ENCODE results near the gene JAG2.

The JAG2 gene

DNA sequence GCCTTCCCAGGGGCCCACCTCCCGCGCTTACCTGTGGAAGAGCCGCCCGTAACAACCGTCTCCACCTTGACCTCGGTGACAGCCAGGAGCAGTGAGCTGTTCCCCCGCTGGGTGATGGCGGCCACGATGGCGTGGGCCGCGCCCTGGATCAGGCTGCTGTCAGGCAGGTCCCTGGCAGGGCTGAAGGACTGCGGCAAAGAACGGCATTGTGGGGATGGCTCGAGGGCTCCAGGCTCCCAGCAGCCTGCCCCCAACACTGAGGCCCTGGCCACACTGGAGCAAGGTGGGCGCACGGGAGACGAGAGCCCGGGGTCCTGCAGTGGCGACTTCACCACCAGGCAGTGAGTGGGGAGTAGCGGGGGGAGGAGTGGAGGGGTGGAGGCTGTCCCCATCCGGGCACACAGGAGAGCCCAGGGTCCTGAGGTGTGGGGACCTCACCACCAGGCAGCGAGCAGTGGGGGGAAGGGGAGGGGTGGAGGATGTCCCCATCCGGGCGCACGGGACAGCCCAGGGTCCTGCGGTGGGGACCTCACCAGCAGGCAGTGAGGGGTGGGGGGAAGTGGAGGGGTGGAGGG lies 25.0 kb downstream of the JAG2 start:
- no peak for FAIRE-seq
- DNase-seq (ENCODE audit: extremely low spot score, insufficient read length, low read depth) = no peak

DNA sequence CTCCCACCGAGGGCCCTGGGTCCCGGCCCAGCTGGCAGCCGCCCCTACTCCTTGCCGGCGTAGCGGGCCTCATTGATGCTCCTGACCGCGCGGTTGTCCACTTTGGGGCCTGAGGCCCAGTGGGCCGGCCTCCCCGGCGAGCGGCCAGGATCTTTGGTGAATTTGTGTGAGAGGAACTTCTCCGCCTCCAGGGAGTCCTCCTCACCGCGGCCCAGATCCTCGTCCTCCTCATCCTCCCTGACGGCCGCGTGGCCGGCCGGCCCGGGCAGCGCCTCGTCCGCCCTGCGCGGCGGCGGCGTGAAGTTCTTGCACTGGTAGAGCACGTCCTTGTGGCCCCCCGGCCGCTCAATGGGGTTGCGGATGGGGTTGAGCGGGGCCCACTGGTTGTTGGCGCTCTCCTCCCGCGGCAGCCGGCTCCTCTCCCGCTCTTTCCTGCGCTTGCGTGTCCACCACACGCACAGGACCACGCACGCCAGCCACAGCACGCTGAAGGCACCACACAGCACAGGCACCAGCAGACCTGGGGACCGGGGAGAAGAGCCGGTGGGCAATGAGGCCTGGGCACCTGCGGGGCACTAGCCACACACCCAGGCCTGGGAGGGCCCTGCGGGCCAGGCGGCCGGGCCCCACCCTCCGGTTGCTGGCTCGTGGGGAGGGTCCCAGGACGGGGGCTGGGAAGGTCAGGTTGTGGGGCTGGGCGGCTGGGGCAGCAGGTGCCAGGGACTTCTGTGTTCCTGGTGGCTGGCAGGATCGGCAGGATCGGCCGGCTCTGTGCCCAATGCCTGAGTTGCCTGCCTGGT lies 25.7 kb downstream of the JAG2 start:
- FAIRE-seq (no peak), DNase-seq (ENCODE audit: extremely low spot score, insufficient read length, low read depth) (no peak)

DNA sequence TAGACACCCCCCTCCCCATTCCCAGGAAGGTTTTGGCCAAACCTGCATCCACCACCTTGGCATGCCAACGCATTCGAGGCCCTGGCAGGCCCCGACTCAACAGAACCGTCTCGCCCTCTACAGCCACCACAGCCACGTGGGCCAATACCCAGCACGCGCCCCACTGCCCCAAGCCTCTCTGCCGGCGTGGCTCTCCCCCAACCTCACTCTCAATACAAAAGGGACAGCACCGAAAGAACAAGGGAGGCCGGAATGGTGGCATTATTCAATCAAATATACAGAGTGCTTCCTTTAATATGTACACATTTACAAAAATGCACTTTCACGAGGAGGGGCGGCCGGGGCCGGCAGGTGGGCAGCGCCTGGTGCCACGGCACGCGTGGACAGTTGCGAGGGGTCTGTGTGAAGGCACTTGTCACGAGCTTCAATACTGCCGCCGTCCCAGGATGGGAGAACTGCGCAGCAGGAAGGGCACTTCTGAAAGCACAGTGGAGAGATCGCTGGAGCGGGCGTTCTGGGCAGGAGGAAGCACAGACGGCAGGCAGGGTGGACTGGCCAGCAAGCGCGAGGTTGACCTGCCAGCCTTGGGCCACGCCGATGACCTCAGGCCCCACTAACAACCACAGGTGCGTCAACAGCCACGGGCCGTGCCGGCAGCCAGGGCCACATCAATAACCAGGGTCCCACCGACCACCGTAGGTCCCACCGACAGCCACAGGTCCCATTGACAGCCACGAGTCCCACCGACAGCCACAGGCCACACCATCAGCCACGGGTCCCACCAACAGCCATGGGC lies 26.9 kb downstream of the JAG2 start:
- DNase-seq (ENCODE audit: extremely low spot score, insufficient read length, low read depth) (no peak), FAIRE-seq (no peak)

DNA sequence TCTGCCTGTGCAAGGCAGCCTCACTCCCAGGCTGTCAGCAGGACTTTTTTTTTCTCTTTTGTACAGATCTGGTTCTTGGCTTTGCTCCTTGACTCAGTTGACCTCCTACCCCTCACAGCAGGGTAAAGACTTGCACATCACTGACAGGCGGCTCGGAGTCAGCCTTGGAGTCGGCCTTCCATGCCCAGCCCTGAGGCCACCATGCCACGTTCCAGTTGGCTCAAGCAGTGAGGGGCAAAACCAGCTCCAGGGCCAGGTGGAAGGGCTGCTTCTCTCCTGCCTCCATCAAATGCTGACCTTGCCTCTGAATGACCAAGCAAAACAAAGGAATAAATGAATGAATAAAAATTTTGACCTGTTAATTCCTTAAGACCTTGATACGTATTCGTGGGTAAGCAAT lies 27.6 kb downstream of the JAG2 start:
- FAIRE-seq = no peak
- DNase-seq (ENCODE audit: extremely low spot score, insufficient read length, low read depth) = no peak

DNA sequence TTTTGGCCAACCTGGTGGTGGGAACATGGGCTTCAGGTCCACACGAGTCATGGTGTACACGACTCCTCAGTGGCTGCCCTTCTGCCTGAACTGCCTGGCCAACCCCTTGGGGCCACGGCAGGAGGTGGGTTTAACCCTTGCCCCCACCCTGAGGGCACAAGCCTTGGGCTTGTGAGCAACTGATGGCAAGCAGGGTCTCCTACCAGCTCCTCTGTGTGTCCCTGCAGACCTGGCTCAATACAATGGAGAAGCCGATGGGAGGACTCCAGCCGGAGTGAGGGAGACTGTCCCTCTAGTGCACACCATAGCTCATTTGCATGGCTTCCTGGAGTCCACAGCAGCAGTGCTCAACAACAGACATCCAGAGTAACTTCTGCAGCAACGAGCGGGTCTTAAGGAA lies 28.0 kb downstream of the JAG2 start:
- FAIRE-seq (no peak), DNase-seq (ENCODE audit: extremely low spot score, insufficient read length, low read depth) (no peak)

DNA sequence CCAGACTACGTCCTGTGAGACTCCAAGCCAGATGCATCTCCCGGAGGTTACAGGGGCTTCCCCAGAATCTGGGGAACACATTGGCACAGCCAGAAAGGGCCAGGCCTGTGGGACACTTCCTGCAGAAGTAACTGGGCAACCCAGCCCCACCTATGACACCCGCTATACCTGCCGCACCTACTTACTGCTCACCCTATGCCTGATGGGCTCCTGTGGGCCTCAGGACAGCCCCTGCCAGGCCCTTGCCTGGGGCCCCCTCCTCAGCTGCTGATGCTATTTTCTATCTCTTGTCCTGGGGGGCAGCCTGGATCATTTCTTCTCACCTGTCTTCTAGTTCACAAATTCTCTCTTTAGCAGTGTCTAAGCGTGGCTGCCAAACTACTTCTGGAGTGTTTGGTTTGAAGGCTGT lies 28.7 kb downstream of the JAG2 start:
- FAIRE-seq (no peak), DNase-seq (ENCODE audit: extremely low spot score, insufficient read length, low read depth) (no peak)

DNA sequence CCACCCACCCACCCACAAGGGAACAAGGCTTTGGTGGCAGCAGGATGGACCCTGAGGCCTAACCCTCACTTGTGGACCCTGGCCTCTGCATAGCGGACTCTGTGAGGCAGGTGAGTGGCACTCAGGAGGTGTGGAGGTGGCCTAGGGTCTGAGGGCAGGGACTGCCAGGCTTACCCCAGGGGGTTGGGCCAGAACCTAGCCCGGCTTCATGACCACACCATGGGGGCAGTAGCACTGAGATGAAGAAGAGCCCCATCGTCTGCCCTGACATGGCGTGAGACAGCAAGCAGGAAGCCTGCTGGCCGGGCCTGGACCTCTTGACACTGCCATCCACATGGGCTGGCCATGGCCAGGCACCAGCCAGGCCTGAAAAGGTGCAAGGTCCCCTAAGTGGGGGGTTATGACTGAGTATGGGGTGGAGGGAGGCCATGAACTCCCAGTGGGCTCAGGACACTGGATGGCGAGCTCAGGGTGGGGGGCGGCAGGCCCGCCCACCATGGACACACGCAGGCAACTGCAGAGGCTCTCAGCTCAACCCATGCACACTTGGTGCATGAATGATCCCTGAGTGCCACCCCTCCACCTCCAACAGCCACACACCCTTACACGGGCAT lies 29.3 kb downstream of the JAG2 start:
- DNase-seq (ENCODE audit: extremely low spot score, insufficient read length, low read depth) (no peak), FAIRE-seq (no peak)

DNA sequence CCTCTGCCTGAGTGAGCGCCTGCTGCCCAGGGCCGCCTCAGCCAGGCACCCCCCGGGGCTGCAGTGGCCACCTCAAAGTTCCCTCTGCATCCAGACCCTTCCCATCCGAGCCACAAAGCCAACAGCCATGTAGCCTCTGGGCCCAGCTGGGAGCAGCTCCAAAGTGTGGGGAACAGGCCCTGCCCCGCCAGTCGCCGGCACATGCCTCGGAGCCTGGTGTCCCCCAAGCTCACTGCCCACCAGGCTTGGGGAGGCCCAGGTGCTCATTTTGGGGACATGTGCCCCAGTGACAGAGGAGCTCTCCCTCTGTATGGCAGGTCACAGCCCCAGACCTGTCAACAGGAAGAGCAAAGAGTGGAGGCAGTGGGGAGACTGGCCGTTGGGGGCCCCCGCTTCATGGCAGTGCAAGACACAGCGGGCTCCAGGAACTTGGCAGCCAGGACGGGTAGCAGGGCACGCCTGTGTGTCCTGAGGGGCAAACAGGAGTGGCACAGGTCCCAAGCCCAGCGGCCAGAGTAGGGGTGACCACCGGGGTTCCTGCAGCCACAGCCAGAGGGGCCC lies 29.9 kb downstream of the JAG2 start:
- FAIRE-seq (no peak), DNase-seq (ENCODE audit: extremely low spot score, insufficient read length, low read depth) (no peak)

DNA sequence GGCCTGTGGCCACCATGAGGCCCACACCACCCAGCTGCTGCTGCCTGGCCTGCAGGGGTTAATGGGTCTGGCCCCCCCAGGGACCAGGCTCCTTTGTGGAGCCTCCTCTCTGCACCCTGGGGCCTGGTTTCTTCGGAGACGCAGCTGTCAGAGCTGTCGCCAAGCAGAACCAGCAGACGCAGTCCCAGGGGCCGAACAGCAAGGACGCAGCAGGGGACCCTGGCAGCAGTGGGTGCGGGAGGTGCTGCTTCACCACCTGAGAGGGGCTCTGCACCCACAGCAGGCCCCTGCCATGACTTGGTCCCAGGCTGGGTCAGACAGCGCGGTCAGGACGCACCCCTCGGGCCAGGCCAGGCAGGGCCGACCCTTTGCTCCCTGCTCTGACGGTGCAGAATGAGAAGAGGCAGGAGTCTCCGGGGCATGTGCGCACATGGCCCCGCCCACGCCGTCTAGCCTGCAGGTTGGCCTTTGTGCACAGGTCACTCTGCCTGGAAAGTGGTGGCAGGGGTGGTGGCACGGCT lies 30.5 kb downstream of the JAG2 start:
- no peak for DNase-seq (ENCODE audit: extremely low spot score, insufficient read length, low read depth)
- FAIRE-seq = no peak

DNA sequence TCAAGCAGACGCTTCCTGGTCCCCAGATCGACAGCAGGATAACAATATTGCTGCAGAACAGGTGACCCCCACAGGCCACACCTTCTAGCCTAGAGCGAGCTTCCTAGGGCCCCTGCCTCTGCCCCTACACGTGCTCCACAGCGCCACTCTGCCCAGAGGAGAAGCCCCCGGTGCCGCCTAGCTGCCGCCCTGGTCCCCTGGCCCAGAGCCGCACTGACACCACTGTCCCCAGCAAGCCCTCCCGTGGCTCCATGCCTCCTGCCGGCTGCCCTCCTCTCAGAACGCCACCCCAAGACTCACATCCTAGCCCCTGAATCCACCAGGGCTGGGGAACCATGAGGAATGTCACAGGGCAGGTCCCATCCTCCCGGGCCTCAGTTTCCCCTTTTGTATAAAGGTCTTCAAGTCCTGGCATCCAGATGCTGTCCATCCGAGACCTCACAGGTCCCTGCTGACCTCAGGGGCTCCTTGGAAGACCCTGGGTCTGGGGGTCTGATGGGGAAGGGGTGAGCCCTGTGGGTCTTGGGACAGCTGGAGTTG lies 31.0 kb downstream of the JAG2 start:
- FAIRE-seq (no peak), DNase-seq (ENCODE audit: extremely low spot score, insufficient read length, low read depth) (no peak)

DNA sequence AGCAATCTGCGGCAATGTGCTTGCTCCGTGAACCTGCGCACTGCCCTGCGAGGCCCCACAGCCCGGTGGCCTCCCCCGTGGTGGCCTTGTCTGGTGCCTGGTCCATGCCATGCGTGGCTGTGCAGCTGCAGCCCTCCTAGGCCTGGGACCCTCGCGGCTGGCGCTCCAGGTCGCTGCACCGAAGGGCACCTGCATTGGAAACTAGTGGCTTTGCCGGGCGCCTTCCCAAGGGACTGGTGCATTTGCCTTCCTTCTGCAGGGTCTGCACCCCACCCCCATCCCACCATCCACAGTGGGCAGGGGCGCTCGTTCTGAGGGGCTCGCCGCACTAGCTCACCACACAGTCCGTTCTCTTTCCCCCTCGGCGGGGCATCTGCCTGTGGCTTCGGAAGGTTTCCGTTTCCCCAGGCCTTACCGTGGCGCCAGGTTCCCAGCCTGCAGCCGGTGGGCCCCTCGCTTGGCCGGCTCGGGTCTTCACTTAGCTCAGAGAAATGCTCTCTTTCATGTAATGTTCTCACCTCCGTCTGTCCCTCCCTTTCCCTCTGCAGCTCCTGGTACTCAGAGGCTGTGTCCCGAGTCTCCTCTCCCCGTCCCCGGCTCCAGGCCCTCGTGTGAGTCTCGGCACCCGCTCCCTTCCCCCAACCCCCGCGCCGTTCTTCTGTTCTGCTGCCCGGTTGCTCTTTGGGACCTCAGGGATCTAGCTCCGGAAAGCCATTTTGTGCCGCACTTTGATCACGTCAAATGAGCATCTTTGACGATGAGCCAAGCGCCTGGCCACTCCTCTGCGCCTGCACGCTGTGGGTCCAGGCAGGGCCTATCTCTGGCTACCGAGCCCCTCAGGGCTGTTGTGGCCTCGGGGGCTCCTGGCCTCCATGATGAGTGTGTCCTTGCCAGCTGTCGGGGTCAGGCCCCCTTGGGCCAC lies 31.9 kb downstream of the JAG2 start:
- no peak for FAIRE-seq

DNA sequence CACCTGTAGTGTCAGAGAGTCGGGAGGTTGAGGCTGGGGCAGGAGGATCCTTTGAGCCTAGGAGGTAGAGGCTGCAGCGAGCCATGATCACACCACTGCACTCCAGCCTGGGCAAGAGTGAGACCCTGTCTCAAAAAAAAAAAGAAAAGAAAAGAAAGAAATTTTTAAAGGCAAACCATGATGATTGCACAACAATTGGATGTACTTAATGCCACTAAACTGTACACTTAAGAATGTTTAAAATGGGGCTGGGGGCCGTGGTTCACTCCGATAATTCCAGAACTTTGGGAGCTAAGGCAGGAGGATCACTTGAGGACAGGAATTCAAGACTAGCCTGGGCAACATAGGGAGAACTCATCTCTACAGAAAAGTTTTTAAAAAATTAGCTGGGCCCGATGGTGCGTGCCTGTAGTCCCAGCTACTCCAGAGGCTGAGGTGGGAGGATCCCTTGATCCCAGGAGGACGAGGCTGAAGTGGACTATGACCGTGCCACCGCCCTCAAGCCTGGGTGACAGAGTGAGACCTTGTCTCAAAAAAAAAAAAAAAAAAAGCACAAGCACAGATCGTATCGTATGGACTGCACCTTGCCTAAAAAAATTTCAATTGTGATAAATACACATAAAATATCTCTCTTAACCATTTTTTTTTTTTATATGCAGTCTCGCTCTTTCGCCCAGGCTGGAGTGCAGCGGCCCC lies 32.7 kb downstream of the JAG2 start:
- FAIRE-seq (no peak), DNase-seq (ENCODE audit: extremely low spot score, insufficient read length, low read depth) (no peak)

More for the DNA sequence above, 31.9 kb downstream of the JAG2 start:
- DNase-seq (ENCODE audit: extremely low spot score, insufficient read length, low read depth) = no peak

DNA sequence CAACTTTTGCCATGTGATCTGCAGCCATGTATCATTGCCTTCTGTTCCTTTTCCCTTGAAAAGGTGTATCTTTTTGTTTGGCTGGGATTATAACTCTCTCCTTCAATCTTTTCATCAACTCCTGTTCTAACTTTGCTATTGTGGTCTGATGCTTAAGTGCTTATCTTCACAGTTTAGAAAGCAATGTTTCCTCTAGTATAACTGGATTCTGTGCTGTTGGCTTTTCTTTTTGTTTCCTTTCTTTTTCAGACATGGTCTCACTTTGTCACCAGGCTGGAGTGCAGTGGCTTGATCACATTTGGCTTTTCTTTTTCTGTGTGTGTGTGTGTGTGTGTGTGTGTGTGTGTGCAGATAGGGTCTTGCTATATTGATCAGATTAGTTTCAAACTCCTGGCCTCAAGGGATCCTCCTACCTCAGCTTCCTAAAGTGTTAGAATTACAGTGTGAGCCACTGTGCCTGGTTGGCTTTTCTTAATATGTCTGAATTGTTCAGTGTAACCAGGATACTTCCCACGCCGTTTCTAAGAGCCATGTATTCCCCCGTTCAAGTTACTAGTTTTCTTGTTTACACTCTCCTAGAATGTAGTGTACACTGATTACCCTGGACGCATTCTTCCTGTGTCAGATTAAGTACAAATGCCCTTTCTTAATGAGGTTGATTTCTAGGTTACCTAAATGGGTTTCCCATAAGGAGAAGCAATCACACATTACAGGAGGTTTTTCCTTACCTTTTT lies 35.5 kb downstream of the JAG2 start:
- no peak for FAIRE-seq
- DNase-seq (ENCODE audit: extremely low spot score, insufficient read length, low read depth) = no peak

DNA sequence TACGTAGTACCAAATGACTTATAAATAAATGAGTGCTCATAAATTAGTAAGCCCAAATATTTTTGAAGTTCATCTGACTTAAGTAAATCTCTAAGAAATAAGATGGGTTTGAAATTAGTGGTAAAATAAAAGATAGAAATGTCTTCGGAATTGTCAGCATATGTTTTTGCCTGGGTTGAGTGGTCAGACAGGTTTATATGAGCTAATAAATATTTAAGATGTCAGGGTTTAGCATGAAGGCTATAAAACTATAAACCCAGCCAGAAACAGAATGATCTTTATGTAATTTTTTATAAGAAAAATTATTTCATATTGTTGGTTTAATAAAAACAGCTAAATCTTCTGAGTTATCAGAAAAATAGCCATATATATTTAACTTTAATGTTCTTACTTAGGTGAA lies 37.3 kb downstream of the JAG2 start:
- no peak for FAIRE-seq
- no peak for DNase-seq (ENCODE audit: extremely low spot score, insufficient read length, low read depth)

DNA sequence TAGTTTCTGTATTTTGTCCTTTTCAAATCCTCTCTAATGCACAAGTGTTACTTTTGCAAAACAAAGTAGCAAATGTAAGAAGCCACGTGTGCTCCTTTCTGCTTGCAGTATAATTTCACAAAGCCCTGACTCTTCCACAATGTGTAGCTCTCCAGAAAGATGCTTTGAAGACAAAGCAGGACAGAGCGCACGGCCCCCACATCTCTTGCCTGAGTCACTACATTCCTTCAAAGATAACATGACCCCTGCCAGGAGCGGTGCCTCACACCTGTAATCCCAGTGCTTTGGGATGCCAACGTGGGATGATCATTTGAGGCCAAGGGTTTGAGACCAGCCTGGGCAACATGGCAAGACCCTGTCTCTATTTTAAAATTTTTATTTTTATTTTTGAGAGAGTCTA lies 40.5 kb downstream of the JAG2 start:
- FAIRE-seq = no peak
- DNase-seq (ENCODE audit: extremely low spot score, insufficient read length, low read depth) = no peak

DNA sequence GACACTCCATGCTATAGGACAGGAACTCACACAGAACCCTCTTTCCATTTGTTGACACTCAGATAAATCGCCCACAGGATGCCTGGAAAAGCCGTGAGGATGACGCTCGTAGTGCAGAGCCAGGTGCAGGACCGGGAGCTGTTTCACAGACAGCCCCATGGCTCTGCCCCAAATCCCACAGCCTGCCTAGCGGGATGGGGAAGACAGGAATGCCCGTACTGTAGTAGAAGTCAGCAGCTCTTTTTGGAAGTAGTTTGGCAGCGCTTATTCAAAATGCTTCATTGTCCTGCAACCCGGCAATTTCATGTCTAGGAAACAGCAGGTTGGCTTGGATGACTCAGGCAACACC lies 41.6 kb downstream of the JAG2 start:
- FAIRE-seq (no peak), DNase-seq (ENCODE audit: extremely low spot score, insufficient read length, low read depth) (no peak)

DNA sequence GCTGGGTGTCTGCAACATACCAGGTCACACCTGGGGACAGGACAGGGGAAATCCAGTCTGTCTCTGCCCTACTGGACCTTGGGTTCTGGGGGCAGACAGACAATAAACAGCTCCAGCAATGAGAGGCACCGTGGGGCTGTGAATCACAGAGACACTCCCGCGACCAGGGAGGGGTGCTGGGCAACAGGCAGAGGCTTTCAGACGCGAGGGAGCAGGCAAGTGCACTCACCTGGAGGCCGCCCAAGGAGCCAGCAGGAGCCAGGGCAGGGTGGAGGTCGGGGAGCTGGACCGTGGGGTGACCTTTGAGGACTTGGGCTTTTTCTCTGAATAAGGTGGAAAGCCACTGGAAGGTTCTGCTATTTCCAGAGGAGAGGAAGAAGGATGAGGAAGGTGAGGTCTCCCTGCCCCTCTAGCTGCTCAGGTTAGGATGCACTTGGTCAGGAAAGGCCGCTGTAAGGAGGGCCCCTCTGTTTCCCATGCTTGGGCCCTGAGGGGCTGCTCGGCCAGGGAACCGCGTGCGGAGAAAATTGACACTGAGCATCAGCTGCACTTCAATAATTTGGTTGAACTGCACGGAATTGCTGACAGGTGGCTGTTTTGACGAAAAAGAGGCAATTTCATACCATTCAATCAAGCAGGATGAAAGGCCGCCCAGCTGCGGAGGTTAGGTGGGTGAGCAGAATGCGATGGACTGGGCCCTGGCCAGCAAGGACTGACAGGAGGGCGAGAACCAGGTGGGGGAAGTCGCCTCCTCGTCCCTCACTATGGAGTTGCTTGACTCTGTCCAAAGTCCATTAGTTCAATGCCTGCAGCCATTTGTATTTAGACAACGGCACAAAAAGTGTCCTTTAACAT lies 42.2 kb downstream of the JAG2 start:
- no peak for DNase-seq (ENCODE audit: extremely low spot score, insufficient read length, low read depth)
- no peak for FAIRE-seq
